IMR-90 (cell line): ENCODE data around the gene PRPF8. TPM values are rescaled to one million over a fixed set of nuclear protein-coding genes. Genes with fewer than 3 reads are reported as not detected.
"Not testable (repeated sequence)": the region's sequence is repeated elsewhere in the genome, so short reads cannot be mapped to it uniquely, and the experiment has no call there.

Experiments used
- ATAC-seq: fragments of 200-7000 bp; cut with Tn5 transposase; 2 replicates; pipeline ENCODE4 v1.9.1; 2020; ENCODE audit warnings: low read depth, mild to moderate bottlenecking, moderate library complexity
- BruUV-seq: library from RNA; stranded (reverse); fragments of 400-500 nt; replicated peaks from 2 replicates; lab custom pipeline; 2021; lab: Mats Ljungman, UMichigan
- CTCF ChIA-PET: fragments of 300-600 bp; formaldehyde crosslinking; extraction: SDS; loops from one replicate; lab custom pipeline; 2021; ENCODE audit warnings: antibody characterized with exemption; lab: Yijun Ruan, JAX
- POLR2A ChIA-PET: fragments of 300-600 bp; sonication (Branson Sonifier 250); formaldehyde crosslinking; loops from one replicate; lab custom pipeline; 2022; ENCODE audit warnings: antibody characterized with exemption; ENCODE audit not compliant: unreplicated experiment; lab: Charles Lee
- DNase-seq: peaks from one replicate; pipeline ENCODE4 v3.0.0; 2013
- H2AFZ ChIP-seq: replicated peaks from 2 replicates; pipeline ENCODE3; 2013; ENCODE audit warnings: low read length, mild to moderate bottlenecking; ENCODE audit not compliant: poor library complexity
- H2AK5ac ChIP-seq: 2 replicates; pipeline ENCODE4 v1.6.1; 2013; ENCODE audit warnings: low read depth, low read length, inconsistent platforms
- H2AK9ac ChIP-seq: replicated peaks from 2 replicates; pipeline ENCODE3; 2013; ENCODE audit warnings: mild to moderate bottlenecking, low read depth, low read length, moderate library complexity; ENCODE audit not compliant: poor library complexity
- H2BK120ac ChIP-seq: 2 replicates; pipeline ENCODE4 v1.6.1; 2013; ENCODE audit warnings: low read depth, low read length, inconsistent platforms
- H2BK15ac ChIP-seq: 3 replicates; pipeline ENCODE4 v1.6.1; 2013; ENCODE audit warnings: low read depth, low read length, inconsistent platforms
- H2BK20ac ChIP-seq: 2 replicates; pipeline ENCODE4 v1.6.1; 2013; ENCODE audit warnings: low read depth, mild to moderate bottlenecking, inconsistent platforms, low read length, moderate library complexity
- H2BK5ac ChIP-seq: 2 replicates; pipeline ENCODE4 v1.6.1; 2013; ENCODE audit warnings: mild to moderate bottlenecking, low read depth, low read length, inconsistent platforms; ENCODE audit not compliant: poor library complexity, severe bottlenecking
- H3K14ac ChIP-seq: replicated peaks from 2 replicates; pipeline ENCODE4 v1.6.1; 2013; ENCODE audit warnings: low read depth, low read length, inconsistent platforms
- H3K18ac ChIP-seq: 2 replicates; pipeline ENCODE4 v1.6.1; 2013; ENCODE audit warnings: low read depth, low read length, control low read depth
- H3K23ac ChIP-seq: 2 replicates; pipeline ENCODE4 v1.6.1; 2013; ENCODE audit warnings: low read depth, low read length, inconsistent platforms
- H3K27ac ChIP-seq: 2 replicates; pipeline ENCODE4 v1.5.1; 2013; ENCODE audit warnings: mild to moderate bottlenecking, control low read depth, low read length; ENCODE audit not compliant: insufficient read depth
- H3K27me3 ChIP-seq: 2 replicates; pipeline ENCODE4 v1.6.1; 2013; ENCODE audit warnings: low read length; ENCODE audit not compliant: control insufficient read depth, insufficient read depth
- H3K36me3 ChIP-seq: 2 replicates; pipeline ENCODE4 v1.6.1; 2013; ENCODE audit warnings: low read length, mixed read lengths; ENCODE audit not compliant: control insufficient read depth, insufficient read depth
- H3K4ac ChIP-seq: 2 replicates; pipeline ENCODE4 v1.6.1; 2013; ENCODE audit warnings: low read depth, low read length, inconsistent platforms
- H3K4me1 ChIP-seq: 2 replicates; pipeline ENCODE4 v1.6.1; 2013; ENCODE audit warnings: low read length, mixed read lengths; ENCODE audit not compliant: control insufficient read depth, insufficient read depth
- H3K4me2 ChIP-seq: 2 replicates; pipeline ENCODE4 v1.6.1; 2013; ENCODE audit warnings: low read depth, mild to moderate bottlenecking, control low read depth, low read length, moderate library complexity
- H3K4me3 ChIP-seq: 2 replicates; pipeline ENCODE4 v1.5.1; 2013; ENCODE audit warnings: low read depth, mild to moderate bottlenecking, control low read depth, low read length, moderate library complexity; ENCODE audit not compliant: insufficient read depth
- H3K56ac ChIP-seq: 2 replicates; pipeline ENCODE4 v1.6.1; 2013; ENCODE audit warnings: low read length, inconsistent platforms; ENCODE audit not compliant: insufficient read depth; ENCODE audit errors: extremely low read depth
- H3K79me1 ChIP-seq, 2 experiments: 2 replicates each; pipeline ENCODE4 v1.6.1; 2013; ENCODE audit warnings: low read length in 2 of 2, inconsistent platforms in 1 of 2, low read depth in 1 of 2
- H3K9ac ChIP-seq: 2 replicates; pipeline ENCODE4 v1.6.1; 2013; ENCODE audit warnings: low read depth, low read length, control low read depth
- H3K9me1 ChIP-seq: 2 replicates; pipeline ENCODE4 v1.6.1; 2013; ENCODE audit warnings: low read length, inconsistent platforms; ENCODE audit not compliant: insufficient read depth
- H3K9me3 ChIP-seq: 2 replicates; pipeline ENCODE4 v1.6.1; 2013; ENCODE audit warnings: low read length; ENCODE audit not compliant: control insufficient read depth, insufficient read depth
- H4K20me1 ChIP-seq: 2 replicates; pipeline ENCODE4 v1.6.1; 2013; ENCODE audit warnings: low read length, inconsistent platforms; ENCODE audit not compliant: insufficient read depth
- H4K5ac ChIP-seq: 2 replicates; pipeline ENCODE4 v1.6.1; 2013; ENCODE audit warnings: mild to moderate bottlenecking, low read depth, low read length, control low read depth
- H4K8ac ChIP-seq, 2 experiments: 2 replicates each; pipeline ENCODE4 v1.6.1; 2013; ENCODE audit warnings: low read depth in 2 of 2, low read length in 2 of 2, control low read depth in 1 of 2, inconsistent platforms in 1 of 2
- H4K91ac ChIP-seq: 2 replicates; pipeline ENCODE4 v1.6.1; 2013; ENCODE audit warnings: low read depth, low read length, inconsistent platforms; ENCODE audit not compliant: insufficient read depth
- WGBS, 2 experiments: methylation state at CpG; one replicate each; pipeline versions ENCODE4 v1.1.5 to v1.1.7; 2013; ENCODE audit warnings: missing lambda C conversion rate in 2 of 2; ENCODE audit not compliant: insufficient read length in 1 of 2; ENCODE audit errors: extremely low coverage in 2 of 2; 5-methylcytosine and 5-hydroxymethylcytosine counted together
- dilution Hi-C: fragments of 300-500 bp; cut with HindIII; formaldehyde crosslinking; loops from one replicate; pipeline ENCODE4 v1.14.3; 2018; ENCODE audit warnings: low sequenced_read_pairs; ENCODE audit not compliant: unreplicated experiment
- in situ Hi-C: fragments of 300-500 bp; cut with MboI; formaldehyde crosslinking; loops from 3 replicates; pipeline ENCODE4 v1.14.3; 2019; ENCODE audit warnings: low sequenced_read_pairs, inconsistent platforms, mixed read lengths
- intact Hi-C: fragments of 100-400 bp; cut with micrococcal nuclease; formaldehyde crosslinking; loops from 2 replicates; pipeline ENCODE4 v1.10.0; 2022
- polyA plus RNA-seq, 3 experiments: library from polyadenylated mRNA; depleted of rRNA; stranded (reverse); fragments of >200 nt; gene quantifications; 2 replicates each; pipeline ENCODE4 v1.2.3, GENCODE V29; 2012; ENCODE audit warnings: low replicate concordance in 1 of 3
- total RNA-seq: library from RNA; depleted of rRNA; stranded (reverse); fragments of >200 nt; gene quantifications from 2 replicates; pipeline ENCODE4 v1.2.3, GENCODE V29; 2012

Gene PRPF8
- total and polyA plus RNA-seq, 2 of the 4 experiments (the other 2 are of a cell fraction), result 141 to 160 TPM

DNA sequence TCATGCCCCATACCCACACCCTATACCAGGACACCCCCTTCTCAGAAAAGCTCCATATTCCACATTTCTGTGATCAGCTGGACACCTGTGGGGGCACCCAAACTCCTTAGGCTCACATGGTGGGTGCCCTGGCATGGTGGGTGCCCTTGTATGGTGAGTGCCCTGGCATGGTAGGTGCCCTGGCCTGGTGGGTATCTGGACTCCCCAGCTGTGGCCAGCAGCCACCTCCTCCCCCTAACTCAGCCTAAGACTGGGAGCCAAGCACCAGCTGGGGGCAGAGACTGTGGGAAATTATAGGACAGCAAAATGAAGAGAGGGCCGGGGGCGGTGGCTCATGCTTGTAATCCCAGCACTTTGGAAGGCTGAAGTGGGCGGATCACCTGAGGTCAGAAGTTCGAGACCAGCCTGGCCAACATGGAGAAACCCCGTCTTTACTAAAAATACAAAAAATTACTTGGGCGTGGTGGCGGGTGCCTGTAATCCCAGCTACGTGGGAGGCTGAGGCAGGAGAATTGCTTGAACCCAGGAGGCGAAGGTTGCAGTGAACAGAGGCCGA lies 24.2 kb upstream of the PRPF8 start:
- not testable (repeated sequence) for H3K9ac ChIP-seq

More for the DNA sequence above, 24.2 kb upstream of the PRPF8 start:
- H3K56ac ChIP-seq, DNase-seq, H3K9me3 ChIP-seq, H2BK5ac ChIP-seq, H3K27me3 ChIP-seq, H3K27ac ChIP-seq, H3K18ac ChIP-seq, H3K4ac ChIP-seq, H3K14ac ChIP-seq, dilution Hi-C loops, H3K4me3 ChIP-seq, H4K91ac ChIP-seq, H2BK20ac ChIP-seq, H3K23ac ChIP-seq, H2BK15ac ChIP-seq, H3K4me2 ChIP-seq, H2AK5ac ChIP-seq, H2AK9ac ChIP-seq, H2AFZ ChIP-seq, intact Hi-C loops, H2BK120ac ChIP-seq, BruUV-seq, H4K8ac ChIP-seq, ATAC-seq, H4K5ac ChIP-seq: not testable (repeated sequence)
- H3K36me3 ChIP-seq, result peaks cover 35% of the 10 kb centered on the region
- in situ Hi-C loops, result loop anchor here (25.0 kb wide), 1 partner anchor 328 kb away; the partner anchor contains the start of genes DPH1, OVCA2 and RTN4RL1
- CTCF ChIA-PET, result interaction anchor here (0.7 kb wide), 1 partner anchor 343 kb away, joined by 8 read pairs; no protein-coding TSS in a partner anchor
- peaks cover 0 to 43% of the 10 kb centered on the region in 2 experiments; a peak in 2 of 4 replicates for H3K79me1 ChIP-seq
- WGBS, 2 experiments, result 97% methylated on average over 6 of the region's 10 CpGs; no CpG with 5 or more reads in 1 of the 2 experiments
- peaks cover 26% of the 10 kb centered on the region for H3K4me1 ChIP-seq
- peaks cover 12% of the 10 kb centered on the region for H3K9me1 ChIP-seq
- H4K20me1 ChIP-seq, result peaks cover 46% of the 10 kb centered on the region
- POLR2A ChIA-PET, result interaction anchor here (0.7 kb wide), 1 partner anchor 25 kb away, joined by 20 read pairs; no protein-coding TSS in a partner anchor
